COR-L47 (cell line): ENCODE measurements around the gene PHLPP1.
"Not testable (repeated sequence)": the region's sequence is repeated elsewhere in the genome, so short reads cannot be mapped to it uniquely, and the experiment has no call there.

ENCODE experiments used
- DNase-seq: peaks from one replicate; lab custom pipeline; 2025; lab: John Stamatoyannopoulos, UW

PHLPP1 gene

GRCh38 chr18:62717925-62718800 lies 2.8 kb downstream of the PHLPP1 start:
- DNase-seq: no peak

- DNase-seq: no peak
Measured at GRCh38 chr18:62720048-62720447, 4.7 kb downstream of the PHLPP1 start.

- no peak for DNase-seq
Measured at GRCh38 chr18:62720766-62721613, 5.6 kb downstream of the PHLPP1 start.

GRCh38 chr18:62721839-62722795 lies 6.8 kb downstream of the PHLPP1 start:
- DNase-seq: no peak

GRCh38 chr18:62723666-62724281 lies 8.4 kb downstream of the PHLPP1 start:
- no peak for DNase-seq

GRCh38 chr18:62725896-62726295 lies 10.6 kb downstream of the PHLPP1 start:
- no peak for DNase-seq

GRCh38 chr18:62728254-62728653 lies 12.9 kb downstream of the PHLPP1 start:
- DNase-seq: no peak

- DNase-seq: no peak
Measured at GRCh38 chr18:62729487-62730386, 14.4 kb downstream of the PHLPP1 start.

GRCh38 chr18:62730941-62731340 lies 15.6 kb downstream of the PHLPP1 start:
- peak; percentile 29 for DNase-seq

- no peak for DNase-seq
Measured at GRCh38 chr18:62732617-62733016, 17.3 kb downstream of the PHLPP1 start.

GRCh38 chr18:62734290-62734689 lies 18.9 kb downstream of the PHLPP1 start:
- DNase-seq: no peak

- no peak for DNase-seq
Measured at GRCh38 chr18:62735387-62735786, 20.0 kb downstream of the PHLPP1 start.

- DNase-seq: no peak
Measured at GRCh38 chr18:62736077-62736855, 20.9 kb downstream of the PHLPP1 start.

GRCh38 chr18:62737241-62737873 lies 22.0 kb downstream of the PHLPP1 start:
- DNase-seq: no peak

GRCh38 chr18:62738639-62739038 lies 23.3 kb downstream of the PHLPP1 start:
- no peak for DNase-seq

GRCh38 chr18:62739911-62740310 lies 24.6 kb downstream of the PHLPP1 start:
- peak; percentile 27 for DNase-seq

- DNase-seq: not testable (repeated sequence)
Measured at GRCh38 chr18:62740650-62741049, 25.3 kb downstream of the PHLPP1 start.

GRCh38 chr18:62741118-62741566 lies 25.8 kb downstream of the PHLPP1 start:
- no peak for DNase-seq

- DNase-seq: no peak
Measured at GRCh38 chr18:62741584-62741983, 26.2 kb downstream of the PHLPP1 start.
